Astrocyte (in vitro differentiated cells and primary cell): ENCODE data around the gene RWDD3. TPM values are rescaled to one million over a fixed set of nuclear protein-coding genes. Genes with fewer than 3 reads are reported as not detected.

Source experiments
- DNase-seq: peaks from one replicate; pipeline ENCODE4 v3.0.0-alpha.2; 2010; ENCODE audit warnings: low read depth
- FAIRE-seq: peaks from 2 replicates; lab custom pipeline; 2011; peaks lifted over from hg19 to GRCh38; lab: Jason Lieb, UNC
- H2AFZ ChIP-seq: 2 replicates; pipeline ENCODE4 v1.6.0; 2012; ENCODE audit warnings: low read depth, low read length, inconsistent platforms
- H3K27ac ChIP-seq: 2 replicates; pipeline ENCODE4 v1.5.1; 2011; ENCODE audit warnings: low read depth, low read length, inconsistent platforms
- H3K27me3 ChIP-seq: 2 replicates; pipeline ENCODE4 v1.6.0; 2011; ENCODE audit warnings: low read length, inconsistent platforms; ENCODE audit not compliant: insufficient read depth
- H3K36me3 ChIP-seq: 2 replicates; pipeline ENCODE4 v1.5.1; 2011; ENCODE audit warnings: low read length, inconsistent platforms; ENCODE audit not compliant: insufficient read depth
- H3K4me1 ChIP-seq: 2 replicates; pipeline ENCODE4 v1.5.1; 2011; ENCODE audit warnings: low read length, inconsistent platforms; ENCODE audit not compliant: insufficient read depth
- H3K4me2 ChIP-seq: 2 replicates; pipeline ENCODE4 v1.6.0; 2012; ENCODE audit warnings: low read length, inconsistent platforms
- H3K4me3 ChIP-seq: 2 replicates; pipeline ENCODE4 v1.5.1; 2011; ENCODE audit warnings: low read depth, mild to moderate bottlenecking, low read length, inconsistent platforms; ENCODE audit not compliant: insufficient read depth
- H3K79me2 ChIP-seq: 2 replicates; pipeline ENCODE4 v1.6.0; 2012; ENCODE audit warnings: mild to moderate bottlenecking, low read length, inconsistent platforms; ENCODE audit not compliant: insufficient read depth
- H3K9ac ChIP-seq: 2 replicates; pipeline ENCODE4 v1.6.0; 2012; ENCODE audit warnings: mild to moderate bottlenecking, low read length, inconsistent platforms
- H3K9me3 ChIP-seq: 2 replicates; pipeline ENCODE4 v1.5.1; 2012; ENCODE audit warnings: low read depth, mild to moderate bottlenecking, low read length, inconsistent platforms; ENCODE audit not compliant: insufficient read depth
- H4K20me1 ChIP-seq: 2 replicates; pipeline ENCODE4 v1.6.0; 2012; ENCODE audit warnings: low read length, inconsistent platforms; ENCODE audit not compliant: insufficient read depth
- H3K27ac Mint-ChIP-seq: one replicate; pipeline ENCODE4 v1.8.0; 2021; ENCODE audit warnings: mild to moderate bottlenecking, mixed read lengths; ENCODE audit not compliant: unreplicated experiment
- H3K27me3 Mint-ChIP-seq: one replicate; pipeline ENCODE4 v1.8.0; 2021; ENCODE audit warnings: low read depth, mixed read lengths; ENCODE audit not compliant: unreplicated experiment
- H3K36me3 Mint-ChIP-seq: one replicate; pipeline ENCODE4 v1.8.0; 2021; ENCODE audit warnings: low read depth, mixed read lengths; ENCODE audit not compliant: unreplicated experiment
- H3K4me1 Mint-ChIP-seq: one replicate; pipeline ENCODE4 v1.8.0; 2021; ENCODE audit warnings: low read depth, mixed read lengths; ENCODE audit not compliant: unreplicated experiment
- H3K4me3 Mint-ChIP-seq: one replicate; pipeline ENCODE4 v1.8.0; 2021; ENCODE audit warnings: mild to moderate bottlenecking, moderate library complexity, mixed read lengths; ENCODE audit not compliant: unreplicated experiment
- H3K9me3 Mint-ChIP-seq: one replicate; pipeline ENCODE4 v1.8.0; 2021; ENCODE audit warnings: mild to moderate bottlenecking, mixed read lengths; ENCODE audit not compliant: unreplicated experiment
- EZH2 ChIP-seq: IDR thresholded peaks from 2 replicates; pipeline ENCODE4 v1.6.1; 2012; ENCODE audit warnings: mild to moderate bottlenecking, low read length, inconsistent platforms; ENCODE audit not compliant: insufficient read depth
- total RNA-seq: library from RNA; stranded (reverse); gene quantifications from 2 replicates; pipeline ENCODE4 v1.2.1, GENCODE V29; 2021
- TF ChIP-seq, protein P1 (sequence below): IDR thresholded peaks from 2 replicates; pipeline ENCODE4 v1.5.1; 2011; ENCODE audit warnings: low read depth, mild to moderate bottlenecking, inconsistent platforms, low read length, moderate library complexity; ENCODE audit not compliant: insufficient read depth

RWDD3 gene
- total RNA-seq, 1 donor from 2014 or later: 20.0 TPM

DNA sequence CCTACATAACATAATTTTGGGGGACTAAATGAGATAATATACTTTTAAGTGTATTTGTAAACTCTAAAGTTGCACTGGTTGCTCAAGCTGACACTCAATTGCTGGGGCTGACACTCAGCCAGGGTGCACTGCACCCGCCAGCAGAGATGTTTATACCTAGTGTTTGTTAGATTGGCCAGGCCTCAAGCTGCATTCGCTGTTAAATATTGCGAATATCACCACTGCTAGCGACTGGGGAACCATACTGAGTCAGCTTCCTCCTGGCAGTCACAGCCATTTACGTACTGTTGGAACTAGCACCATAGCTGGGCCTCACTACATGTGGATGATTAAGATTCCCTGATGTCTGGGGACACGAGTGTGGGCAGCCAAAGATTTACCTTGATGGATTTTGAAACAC, 12.7 kb upstream of the RWDD3 start:
- Mint-ChIP-seq H3K9me3 (peaks cover 9% of the 10 kb centered on the region), H3K4me1 (peaks cover 12% of the 10 kb centered on the region), H3K36me3 (no peaks in the 10 kb centered on the region), H3K4me3 (no peak overlapping the region), H3K27ac (peak overlapping the region; percentile 42), H3K27me3 (no peaks in the 10 kb centered on the region)
- no peaks in the 10 kb centered on the region for H3K9me3 ChIP-seq
- H3K36me3 ChIP-seq: no peaks in the 10 kb centered on the region
- H3K4me1 ChIP-seq: no peaks in the 10 kb centered on the region
- no peak overlapping the region for H3K4me2 ChIP-seq
- no peak overlapping the region for H3K9ac ChIP-seq
- no peak for DNase-seq
- no peak for TF ChIP-seq EZH2
- TF ChIP-seq, protein P1, sequence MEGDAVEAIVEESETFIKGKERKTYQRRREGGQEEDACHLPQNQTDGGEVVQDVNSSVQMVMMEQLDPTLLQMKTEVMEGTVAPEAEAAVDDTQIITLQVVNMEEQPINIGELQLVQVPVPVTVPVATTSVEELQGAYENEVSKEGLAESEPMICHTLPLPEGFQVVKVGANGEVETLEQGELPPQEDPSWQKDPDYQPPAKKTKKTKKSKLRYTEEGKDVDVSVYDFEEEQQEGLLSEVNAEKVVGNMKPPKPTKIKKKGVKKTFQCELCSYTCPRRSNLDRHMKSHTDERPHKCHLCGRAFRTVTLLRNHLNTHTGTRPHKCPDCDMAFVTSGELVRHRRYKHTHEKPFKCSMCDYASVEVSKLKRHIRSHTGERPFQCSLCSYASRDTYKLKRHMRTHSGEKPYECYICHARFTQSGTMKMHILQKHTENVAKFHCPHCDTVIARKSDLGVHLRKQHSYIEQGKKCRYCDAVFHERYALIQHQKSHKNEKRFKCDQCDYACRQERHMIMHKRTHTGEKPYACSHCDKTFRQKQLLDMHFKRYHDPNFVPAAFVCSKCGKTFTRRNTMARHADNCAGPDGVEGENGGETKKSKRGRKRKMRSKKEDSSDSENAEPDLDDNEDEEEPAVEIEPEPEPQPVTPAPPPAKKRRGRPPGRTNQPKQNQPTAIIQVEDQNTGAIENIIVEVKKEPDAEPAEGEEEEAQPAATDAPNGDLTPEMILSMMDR: no peak
- no peak overlapping the region for H3K27ac ChIP-seq
- H3K79me2 ChIP-seq: no peaks in the 10 kb centered on the region
- no peak overlapping the region for H3K4me3 ChIP-seq
- H2AFZ ChIP-seq: no peak overlapping the region
- H3K27me3 ChIP-seq: no peaks in the 10 kb centered on the region
- H4K20me1 ChIP-seq: no peaks in the 10 kb centered on the region
- no peak for FAIRE-seq

DNA sequence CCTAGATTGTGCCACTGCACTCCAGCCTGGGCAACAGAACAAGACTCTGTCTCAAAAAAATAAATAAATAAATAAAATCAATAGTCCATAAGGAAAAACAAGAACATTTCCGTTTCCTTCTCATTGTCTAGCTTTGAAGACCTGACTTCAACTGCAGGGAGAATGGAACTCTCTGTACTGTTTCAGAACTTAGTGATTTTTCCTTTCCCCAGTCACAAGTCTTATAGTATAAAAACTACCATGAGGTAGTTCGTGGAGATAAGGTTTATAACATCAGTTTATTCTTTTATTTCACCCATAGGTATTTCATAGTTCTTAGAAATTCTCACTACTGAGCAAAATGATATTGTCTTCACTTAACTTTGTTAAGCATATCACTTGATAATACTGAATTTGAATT, 11.4 kb upstream of the RWDD3 start:
- no peak overlapping the region for H3K27ac ChIP-seq

DNA sequence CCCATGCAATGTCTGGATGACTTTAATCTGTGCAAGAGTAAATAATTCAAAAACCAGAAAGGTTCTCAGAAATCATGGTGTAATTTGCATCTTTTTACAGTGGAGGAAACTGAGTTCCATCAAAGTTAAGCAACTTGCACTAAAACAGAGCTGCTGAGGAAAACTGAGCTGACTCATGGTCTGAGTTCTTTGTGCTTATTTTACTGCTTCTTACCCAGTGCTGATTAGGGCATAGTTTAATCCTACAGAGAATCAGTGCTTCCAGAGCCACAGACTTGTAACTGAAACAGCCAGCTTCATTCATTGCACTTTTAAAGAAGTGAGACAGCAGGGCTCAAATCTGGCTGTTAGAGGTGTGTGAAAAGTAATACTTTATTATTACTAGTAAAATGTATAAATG, 10.9 kb upstream of the RWDD3 start:
- H3K4me3 ChIP-seq: no peak overlapping the region
- no peak overlapping the region for H3K4me2 ChIP-seq
- peaks cover 3% of the 10 kb centered on the region for H3K9me3 Mint-ChIP-seq
- H3K4me1 Mint-ChIP-seq: peaks cover 12% of the 10 kb centered on the region
- H3K79me2 ChIP-seq: no peaks in the 10 kb centered on the region
- no peaks in the 10 kb centered on the region for H3K36me3 Mint-ChIP-seq
- H3K4me1 ChIP-seq: no peaks in the 10 kb centered on the region
- no peaks in the 10 kb centered on the region for H3K9me3 ChIP-seq
- DNase-seq (peak; percentile 42), FAIRE-seq (no peak)
- H2AFZ ChIP-seq: no peak overlapping the region
- H3K27ac ChIP-seq: no peak overlapping the region
- no peaks in the 10 kb centered on the region for H3K36me3 ChIP-seq
- H3K9ac ChIP-seq: no peak overlapping the region
- TF ChIP-seq EZH2: no peak
- TF ChIP-seq, protein P1: no peak
- H3K27ac Mint-ChIP-seq: no peak overlapping the region
- no peak overlapping the region for H3K4me3 Mint-ChIP-seq
- no peaks in the 10 kb centered on the region for H4K20me1 ChIP-seq
- no peaks in the 10 kb centered on the region for H3K27me3 Mint-ChIP-seq
- no peaks in the 10 kb centered on the region for H3K27me3 ChIP-seq

More for the DNA sequence above, 11.4 kb upstream of the RWDD3 start:
- no peaks in the 10 kb centered on the region for H3K9me3 ChIP-seq
- TF ChIP-seq EZH2: no peak
- TF ChIP-seq, protein P1: no peak
- peaks cover 3% of the 10 kb centered on the region for H3K9me3 Mint-ChIP-seq
- H3K4me1 Mint-ChIP-seq: peaks cover 12% of the 10 kb centered on the region
- no peaks in the 10 kb centered on the region for H3K27me3 Mint-ChIP-seq
- H3K4me3 ChIP-seq: no peak overlapping the region
- no peak for FAIRE-seq
- no peak overlapping the region for H3K4me2 ChIP-seq
- no peak for DNase-seq
- H3K27me3 ChIP-seq: no peaks in the 10 kb centered on the region
- H3K36me3 Mint-ChIP-seq: no peaks in the 10 kb centered on the region
- no peak overlapping the region for H3K27ac Mint-ChIP-seq
- H3K4me1 ChIP-seq: no peaks in the 10 kb centered on the region
- no peaks in the 10 kb centered on the region for H3K36me3 ChIP-seq
- no peaks in the 10 kb centered on the region for H3K79me2 ChIP-seq
- H4K20me1 ChIP-seq: no peaks in the 10 kb centered on the region
- no peak overlapping the region for H3K9ac ChIP-seq
- no peak overlapping the region for H3K4me3 Mint-ChIP-seq
- H2AFZ ChIP-seq: no peak overlapping the region
